Measurements from ENCODE around the gene NR4A1.

GRCh38 chr12:52082026-52082668 is 30.9 kb downstream of the NR4A1 start:
- no peak for TF ChIP-seq FOXP2 (optimal IDR thresholded peaks at IDR 0.05; ENCODE audit: control extremely low read depth, extremely low read length, insufficient read depth)
- no peak for TF ChIP-seq POLR2AphosphoS5 (IDR thresholded peaks at IDR 0.05; ENCODE audit: borderline replicate concordance, low read depth, low read length)
- TF ChIP-seq EZH2 (IDR thresholded peaks at IDR 0.05): no peak
